SK-N-MC (cell line): Measurements from ENCODE around the gene ZNF764.

Source experiments
- EZH2 ChIP-seq: fragments of 200-600 bp; sonication (generic); IDR thresholded peaks from one replicate; pipeline ENCODE4 v1.6.1; 2017; ENCODE audit warnings: antibody characterized with exemption
- POLR2AphosphoS5 ChIP-seq: IDR thresholded peaks from 2 replicates; pipeline ENCODE4 v1.6.1; 2012; ENCODE audit warnings: mild to moderate bottlenecking, low read depth, low read length, borderline replicate concordance

- TF ChIP-seq POLR2AphosphoS5, result no peak
- TF ChIP-seq EZH2, result no peak
Observed at GRCh38 chr16:30562021-30562420, 3.8 kb upstream of the ZNF764 start.
